Measurements from ENCODE around the gene TXNRD1. TPM values are rescaled to one million over a fixed set of nuclear protein-coding genes. Genes with fewer than 3 reads are reported as not detected.
"Not testable (repeated sequence)": the region's sequence is repeated elsewhere in the genome, so short reads cannot be mapped to it uniquely, and the experiment has no call there.

TXNRD1 gene
- polyA plus RNA-seq, 3 donors: 50.2 to 69.5 (median 63.3) TPM

DNA sequence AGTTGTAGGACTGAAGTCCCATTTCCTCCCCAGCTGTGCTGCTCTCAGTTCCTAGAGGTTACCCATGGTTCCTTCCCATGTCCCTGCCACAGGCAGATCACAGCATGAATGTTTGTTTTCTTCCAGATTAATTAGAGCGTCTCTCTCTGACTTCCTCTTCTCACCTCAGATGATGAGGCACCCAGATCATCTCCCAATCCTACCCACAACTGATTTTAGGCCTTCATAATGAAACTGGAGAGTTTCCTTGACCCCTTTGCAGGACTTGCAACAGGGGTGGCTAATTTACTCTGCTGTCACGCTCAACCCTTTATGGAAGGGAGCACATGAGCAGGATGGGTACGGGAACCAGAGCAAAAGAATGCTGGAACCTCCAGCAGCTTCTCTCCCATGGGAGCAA is 32.1 kb upstream of the TXNRD1 start:
- no peak for DNase-seq (ENCODE audit: extremely low read depth in 1 of 11, low read depth in 9 of 11, low spot score in 4 of 11)

DNA sequence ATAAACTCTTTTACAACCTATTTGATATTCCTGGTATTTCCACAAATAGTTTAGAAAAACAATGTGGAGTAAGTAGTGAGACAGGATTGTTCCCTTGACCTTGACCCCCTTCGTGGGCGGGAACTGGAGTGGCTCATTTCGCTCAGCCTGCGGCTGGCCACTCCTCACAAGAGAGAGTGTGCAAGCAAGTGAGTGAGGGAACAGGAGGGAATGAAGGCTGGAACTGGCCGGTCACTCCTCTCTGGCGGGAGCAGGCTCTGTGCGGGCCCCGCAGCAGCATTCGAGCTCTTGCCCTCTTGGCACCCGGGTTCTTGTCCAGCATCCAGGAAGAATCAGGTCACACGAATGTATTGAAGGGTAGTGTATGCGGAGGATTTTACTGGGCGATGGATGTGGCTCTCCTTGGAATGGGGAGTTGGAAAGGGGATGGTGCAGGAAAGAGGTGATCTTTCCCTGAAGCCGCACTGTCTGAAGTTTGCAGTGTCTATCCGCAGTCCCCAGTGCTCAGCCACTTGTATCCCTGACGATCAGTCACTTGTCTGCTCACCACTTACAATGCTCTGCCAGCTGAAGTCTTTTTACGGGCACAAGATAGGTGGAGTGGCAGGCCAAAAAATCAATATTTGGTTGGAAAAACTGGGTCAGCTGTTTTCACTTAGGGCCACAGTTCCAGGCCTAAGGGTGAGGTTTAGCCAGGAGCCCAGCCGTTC is 28.0 kb upstream of the TXNRD1 start:
- no peak for DNase-seq (ENCODE audit: extremely low read depth in 1 of 11, low read depth in 9 of 11, low spot score in 4 of 11)

DNA sequence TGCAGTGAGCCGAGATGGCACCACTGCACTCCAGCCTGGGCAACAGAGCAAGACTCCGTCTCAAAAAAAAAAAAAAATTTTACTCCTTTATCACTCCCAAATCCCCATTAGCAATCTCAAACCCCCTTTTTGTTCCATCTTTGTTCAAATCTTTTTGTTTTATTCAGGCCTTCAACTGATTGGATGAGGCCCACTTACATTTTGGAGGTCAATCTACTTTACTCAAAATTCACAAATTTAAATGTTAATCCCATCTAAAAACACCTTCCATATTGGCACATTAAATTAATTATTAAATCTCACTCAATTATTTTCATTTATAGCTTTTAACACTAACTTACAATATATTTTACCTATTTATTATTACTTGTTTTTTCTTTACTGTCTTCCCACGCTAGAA is 27.0 kb upstream of the TXNRD1 start:
- no peak for DNase-seq (ENCODE audit: extremely low read depth in 1 of 11, low read depth in 9 of 11, low spot score in 4 of 11)

DNA sequence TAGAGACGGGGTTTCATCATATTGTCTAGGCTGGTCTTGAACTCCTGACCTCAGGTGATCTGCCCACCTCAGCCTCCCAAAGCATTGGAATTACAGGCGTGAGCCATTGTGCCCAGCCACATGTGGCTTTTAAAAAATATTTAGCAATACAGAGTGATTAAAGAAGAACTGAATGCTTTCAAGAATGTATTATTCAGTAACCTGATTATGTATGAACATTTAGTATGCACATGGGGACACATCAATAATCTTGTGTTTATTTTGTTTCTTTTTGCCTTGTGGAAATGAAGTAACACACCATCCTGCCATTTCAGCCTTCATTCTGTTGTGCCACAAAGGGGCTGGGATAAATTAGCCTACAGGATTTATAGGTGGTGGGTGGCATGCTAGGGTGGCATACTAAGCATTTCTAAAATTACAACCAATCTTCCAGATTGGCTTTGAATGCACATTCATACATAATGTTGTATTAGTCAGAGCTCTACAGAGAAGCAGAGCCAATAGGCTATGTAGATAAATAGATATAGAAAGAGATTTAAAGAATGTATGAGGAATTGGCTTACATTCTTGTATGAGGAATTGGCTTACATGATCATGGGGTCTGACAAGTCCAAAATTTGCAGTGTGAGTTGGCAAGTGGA is 25.5 kb upstream of the TXNRD1 start:
- no peak for DNase-seq (ENCODE audit: extremely low read depth in 1 of 11, low read depth in 9 of 11, low spot score in 4 of 11)

DNA sequence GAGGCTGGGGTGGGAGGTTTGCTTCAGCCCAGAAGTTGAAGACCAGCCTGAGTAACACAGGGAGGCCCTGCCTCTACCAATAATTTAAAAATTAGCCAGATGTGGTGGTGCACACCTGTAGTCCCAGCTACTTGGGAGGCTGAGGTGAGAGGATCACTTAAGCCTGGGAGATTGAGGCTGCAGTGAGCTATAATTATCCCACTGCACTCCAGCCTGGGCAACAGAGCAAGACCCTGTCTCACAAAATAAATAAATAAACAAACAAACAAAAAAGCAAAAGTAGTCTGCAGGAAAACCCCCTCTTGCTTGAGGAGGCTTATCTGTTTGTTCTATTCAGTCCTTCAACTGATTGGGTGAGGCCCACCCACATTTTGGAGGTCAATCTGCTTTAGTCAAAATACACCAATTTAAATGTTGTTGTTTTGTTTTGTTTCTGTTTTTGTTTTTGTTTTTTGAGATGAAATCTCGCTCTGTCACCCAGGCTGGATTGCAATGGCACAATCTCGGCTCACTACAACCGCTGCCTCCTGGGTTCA is 24.9 kb upstream of the TXNRD1 start:
- no peak for DNase-seq (ENCODE audit: extremely low read depth in 1 of 11, low read depth in 9 of 11, low spot score in 4 of 11)

DNA sequence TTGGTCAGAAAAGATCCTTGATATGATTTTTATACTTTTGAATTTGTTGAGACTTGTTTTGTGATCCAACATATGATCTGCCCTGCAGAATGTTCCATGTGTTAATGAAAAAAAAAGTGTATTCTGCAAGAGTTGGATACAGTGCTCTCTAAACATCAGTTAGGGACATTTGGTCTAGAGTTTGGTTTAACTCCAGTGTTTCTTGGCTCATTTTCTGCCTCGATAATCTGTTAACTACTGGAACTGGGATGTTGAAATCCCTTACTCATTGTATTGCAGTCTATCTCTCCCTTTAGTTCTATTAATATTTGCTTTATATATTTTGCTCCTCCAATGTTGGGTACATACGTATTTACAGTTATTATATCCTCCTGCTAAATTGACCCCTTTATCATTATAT is 18.3 kb upstream of the TXNRD1 start:
- no peak for DNase-seq (ENCODE audit: extremely low read depth in 1 of 11, low read depth in 9 of 11, low spot score in 4 of 11)

DNA sequence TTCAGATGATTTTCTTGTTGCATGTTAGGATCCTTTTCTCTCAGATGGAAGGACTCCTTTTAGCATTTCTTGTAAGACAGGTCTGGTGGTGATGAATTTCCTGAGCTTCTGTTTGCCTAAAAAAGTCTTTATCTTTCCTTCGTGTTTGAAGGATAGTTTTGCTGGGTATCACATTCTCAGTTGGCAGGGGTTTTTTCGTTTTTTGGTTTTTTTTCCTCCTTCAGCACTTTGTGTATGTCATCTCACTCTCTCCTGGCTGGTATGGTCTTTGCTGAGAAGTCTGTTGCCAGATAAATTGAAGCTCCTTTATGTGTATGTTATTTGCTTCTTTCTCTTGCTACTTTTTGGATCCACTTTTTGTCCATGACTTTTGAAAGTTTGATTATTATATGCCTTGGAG is 15.6 kb upstream of the TXNRD1 start:
- DNase-seq (ENCODE audit: extremely low read depth in 1 of 11, low read depth in 9 of 11, low spot score in 4 of 11): no peak

DNA sequence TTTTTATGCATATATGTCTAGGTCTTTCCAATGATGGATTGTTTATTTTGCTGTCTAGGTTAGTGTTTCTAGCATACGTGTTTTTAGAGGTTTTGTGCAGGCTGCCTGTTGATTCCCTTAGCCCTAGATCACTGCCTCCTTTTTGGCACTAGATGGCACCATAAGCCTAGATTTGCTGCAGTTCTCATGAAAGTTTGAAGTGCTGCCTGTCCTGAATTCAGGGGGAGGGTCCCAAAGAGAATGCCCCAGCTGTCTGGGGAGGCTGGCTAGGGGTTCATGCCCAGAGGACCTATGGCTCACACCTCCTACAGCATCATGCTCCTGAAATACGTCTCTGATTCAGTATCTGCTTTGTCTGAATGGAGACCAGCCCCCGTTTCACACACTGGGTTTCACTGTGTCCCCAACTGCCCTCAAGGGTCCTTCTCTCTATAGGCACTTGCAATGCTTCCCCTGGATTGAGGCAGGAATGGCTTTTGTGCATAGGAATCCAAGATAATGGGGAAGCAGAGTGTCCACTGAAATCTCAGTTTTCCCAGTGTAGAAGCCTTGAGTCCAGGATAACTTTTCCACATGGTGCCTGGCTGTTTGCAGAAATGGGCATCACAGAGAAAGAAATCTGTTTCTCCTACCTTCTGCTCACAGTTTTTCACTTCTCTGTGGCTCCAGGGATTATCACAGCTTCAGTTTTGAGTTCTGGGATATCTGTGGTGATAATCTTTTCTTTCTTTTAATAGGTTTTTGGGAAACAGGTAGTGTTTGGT is 14.2 kb upstream of the TXNRD1 start:
- peak in 3 of 11 donors; percentile 31 to 44 (median 39) for DNase-seq (ENCODE audit: extremely low read depth in 1 of 11, low read depth in 9 of 11, low spot score in 4 of 11)

DNA sequence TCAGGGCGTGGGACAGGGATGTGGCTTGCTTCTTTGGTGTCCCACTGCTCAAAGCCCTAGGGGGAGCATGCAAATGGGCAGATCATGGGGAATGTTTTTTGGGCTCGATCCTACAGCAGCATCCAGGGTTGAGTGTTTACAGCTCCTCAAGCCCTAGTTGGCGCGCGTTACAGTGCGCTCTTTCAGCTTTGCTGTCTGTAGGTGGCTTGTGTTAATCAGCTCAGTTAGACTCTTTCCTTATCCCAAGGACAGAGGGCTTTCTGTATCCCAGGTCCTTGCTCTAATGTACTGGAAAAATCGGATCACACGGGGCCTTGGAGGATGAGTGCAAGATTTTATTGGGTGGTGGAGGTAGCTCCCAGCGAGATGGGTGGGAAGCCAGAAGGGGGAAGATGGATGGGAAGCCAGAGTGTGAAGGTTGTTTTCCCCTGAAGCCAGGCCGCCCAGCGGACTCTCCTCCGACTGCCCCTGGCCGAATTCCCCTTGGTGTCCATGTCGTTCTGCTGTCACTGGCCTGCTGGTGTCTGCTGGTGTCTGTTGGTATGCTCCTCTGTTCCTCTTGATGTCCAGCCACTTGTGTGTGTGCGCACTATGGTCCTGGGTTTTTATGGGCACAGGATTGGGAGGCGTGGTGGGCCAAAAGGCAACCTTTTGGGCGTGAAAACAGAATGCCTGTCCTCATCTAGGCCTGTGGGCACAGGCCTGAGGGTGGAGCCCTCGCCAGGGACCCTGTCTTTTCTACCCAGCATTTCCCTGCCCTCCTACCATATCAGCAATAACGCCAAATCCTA is 10.7 kb upstream of the TXNRD1 start:
- no peak for DNase-seq (ENCODE audit: extremely low read depth in 1 of 11, low read depth in 9 of 11, low spot score in 4 of 11)

DNA sequence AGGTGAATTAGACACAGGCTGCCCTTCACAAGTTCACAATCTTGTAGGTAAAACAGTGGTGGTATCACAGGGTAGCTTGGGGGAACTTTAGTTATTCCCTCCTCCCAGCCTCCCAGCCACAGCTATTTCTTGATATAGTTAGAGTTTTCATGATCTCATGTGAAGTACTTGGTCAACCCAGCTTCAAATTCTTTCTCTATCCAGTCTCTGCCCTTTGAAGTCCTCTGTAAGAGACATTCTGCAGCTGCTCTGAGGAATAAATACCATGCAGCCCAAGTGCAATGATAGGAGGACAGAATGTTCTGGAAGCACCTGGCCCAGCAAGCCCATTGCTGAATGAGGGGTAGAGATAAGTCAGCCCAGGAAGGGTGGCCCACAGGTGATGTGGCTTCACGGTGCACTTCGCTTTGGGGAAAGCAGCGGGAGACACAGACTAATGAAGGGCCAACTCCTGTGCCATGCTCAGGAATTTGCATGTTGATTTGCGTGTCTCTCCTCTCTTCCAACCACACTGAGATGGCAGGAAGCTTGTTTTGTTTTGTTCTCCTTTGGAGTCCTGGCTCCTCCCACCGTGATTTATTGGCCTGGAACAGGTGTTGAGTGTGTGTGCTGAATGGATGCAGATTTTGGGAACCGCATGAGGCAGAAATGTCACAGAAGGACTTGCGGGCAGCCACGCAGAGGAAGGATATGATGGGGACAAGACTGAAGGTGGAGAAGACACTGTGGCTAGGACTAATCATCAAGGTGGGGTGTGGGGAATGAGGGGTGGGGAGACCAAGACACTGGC is 8.0 kb upstream of the TXNRD1 start:
- no peak for DNase-seq (ENCODE audit: extremely low read depth in 1 of 11, low read depth in 9 of 11, low spot score in 4 of 11)

DNA sequence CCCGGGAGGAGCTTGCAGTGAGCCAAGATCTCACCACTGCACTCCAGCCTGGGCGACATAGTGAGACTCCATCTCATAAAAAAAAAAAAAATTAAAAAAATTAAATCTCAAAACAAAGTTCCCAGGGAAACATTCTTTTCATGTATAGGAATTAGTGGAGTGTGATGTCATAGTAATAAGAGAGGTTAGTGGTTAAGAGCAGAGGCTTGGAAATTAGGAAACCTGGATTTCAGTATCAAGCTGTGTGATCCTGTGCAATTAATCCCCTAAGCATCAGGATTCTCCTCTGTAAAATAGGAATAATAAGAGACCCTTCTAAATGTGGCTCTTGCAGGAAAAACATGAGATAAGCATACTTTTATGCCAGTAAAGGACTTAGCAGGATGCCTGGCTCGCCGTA is 3.1 kb upstream of the TXNRD1 start:
- DNase-seq (ENCODE audit: extremely low read depth in 1 of 11, low read depth in 9 of 11, low spot score in 4 of 11): no peak

DNA sequence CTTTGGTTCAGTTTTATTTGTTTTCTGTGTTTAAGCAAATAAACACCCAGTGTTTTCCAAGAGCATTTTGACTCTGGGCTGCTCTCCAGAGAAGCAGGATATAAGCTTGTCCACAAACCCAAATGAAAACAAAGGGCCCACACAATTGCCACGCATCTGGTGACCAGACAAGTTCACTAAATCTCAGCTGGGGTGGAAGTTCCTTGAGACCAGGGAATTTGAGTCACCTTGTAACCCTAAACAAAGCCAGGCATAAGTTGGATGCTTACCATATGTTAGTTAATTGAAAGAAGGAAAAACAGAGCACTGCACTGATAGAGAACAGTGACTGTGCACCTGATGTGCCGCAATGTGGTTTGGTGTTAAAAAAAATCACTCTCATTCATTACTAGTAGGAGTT is 1.6 kb upstream of the TXNRD1 start:
- DNase-seq (ENCODE audit: extremely low read depth in 1 of 11, low read depth in 9 of 11, low spot score in 4 of 11): no peak

DNA sequence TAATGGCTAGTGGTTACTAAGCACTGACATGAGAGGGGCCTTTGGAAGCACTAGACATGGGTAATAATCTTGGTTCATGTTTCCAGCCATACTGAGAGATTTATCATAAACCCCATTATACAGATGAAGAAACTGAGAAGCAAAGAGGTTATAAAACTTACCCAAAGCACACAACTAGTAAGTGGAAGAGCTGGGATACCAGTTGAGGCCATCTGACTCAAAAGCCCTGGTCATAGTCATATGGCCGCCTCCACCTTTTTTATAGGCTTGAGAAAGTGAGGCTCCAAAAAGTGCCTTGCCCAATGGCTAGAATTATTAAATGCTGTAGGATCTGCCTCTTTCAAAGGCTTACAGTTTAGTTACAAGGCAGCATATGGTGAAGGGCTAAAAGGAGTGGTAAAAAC is 944 bp downstream of the TXNRD1 start:
- DNase-seq (ENCODE audit: extremely low read depth in 1 of 11, low read depth in 9 of 11, low spot score in 4 of 11): no peak

DNA sequence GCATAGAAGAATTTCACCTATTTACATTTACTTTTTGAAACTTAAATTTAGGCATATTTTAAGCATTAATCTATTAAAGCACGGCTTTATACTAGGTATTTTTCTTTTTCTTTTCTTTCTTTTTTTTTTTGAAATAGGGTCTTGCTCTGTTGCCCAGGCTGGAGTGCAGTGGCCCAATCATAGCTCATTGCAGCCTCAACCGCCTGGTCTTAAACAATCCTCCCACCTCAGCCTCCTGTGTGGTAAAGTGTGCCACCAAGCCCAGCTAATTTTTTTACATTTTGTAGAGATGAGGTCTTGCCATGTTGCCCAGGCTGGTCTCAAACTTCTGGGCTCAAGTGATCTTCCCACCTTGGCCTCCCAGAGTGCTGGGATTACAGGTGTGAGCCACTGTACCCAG is 2.9 kb downstream of the TXNRD1 start:
- DNase-seq (ENCODE audit: extremely low read depth in 1 of 11, low read depth in 9 of 11, low spot score in 4 of 11): not testable (repeated sequence)

DNA sequence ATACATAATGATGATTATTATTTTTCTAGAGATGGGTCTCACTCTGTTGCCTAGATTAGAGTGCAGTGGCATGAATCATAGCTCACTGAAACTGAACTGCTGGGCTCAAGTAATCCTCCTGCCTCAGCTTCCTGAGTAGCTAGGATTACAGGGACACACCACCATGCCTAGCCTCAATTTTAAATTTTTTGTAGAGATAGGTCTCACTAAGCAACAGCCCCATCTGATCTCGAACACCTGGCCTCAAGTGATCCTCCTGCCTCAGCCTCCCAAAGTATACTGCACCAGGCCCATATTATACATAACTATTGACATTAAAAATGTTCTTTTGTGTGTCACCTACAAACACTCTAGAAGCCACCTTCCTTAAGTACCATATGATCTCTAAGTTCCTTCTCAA is 3.4 kb downstream of the TXNRD1 start:
- no peak for DNase-seq (ENCODE audit: extremely low read depth in 1 of 11, low read depth in 9 of 11, low spot score in 4 of 11)

DNA sequence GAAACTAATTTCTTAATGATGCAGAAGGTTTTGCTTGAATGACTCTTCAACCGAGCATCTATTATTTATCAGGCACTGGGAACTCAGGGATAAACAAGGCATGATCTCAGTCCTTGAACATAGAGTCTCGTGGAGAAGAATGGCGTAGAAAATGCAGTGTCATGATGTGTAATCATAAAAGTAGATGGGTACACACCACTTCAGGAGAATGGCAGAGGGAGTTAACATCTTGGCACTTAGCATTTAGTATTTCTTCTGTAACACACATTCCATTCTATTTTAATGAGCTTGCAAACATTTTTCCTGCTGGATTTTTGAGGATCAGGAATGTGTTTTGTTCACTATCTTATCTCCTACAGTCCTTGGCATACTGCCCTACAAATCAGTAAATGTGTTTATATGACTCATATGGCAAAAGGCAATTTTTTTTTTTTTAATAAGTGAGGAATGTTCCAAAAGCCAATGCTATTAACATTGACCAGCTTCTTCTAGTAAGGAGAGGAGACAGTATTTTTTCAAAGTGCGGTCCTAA is 3.8 kb downstream of the TXNRD1 start:
- DNase-seq (ENCODE audit: extremely low read depth in 1 of 11, low read depth in 9 of 11, low spot score in 4 of 11): peak in 1 of 11 donors; percentile 32

DNA sequence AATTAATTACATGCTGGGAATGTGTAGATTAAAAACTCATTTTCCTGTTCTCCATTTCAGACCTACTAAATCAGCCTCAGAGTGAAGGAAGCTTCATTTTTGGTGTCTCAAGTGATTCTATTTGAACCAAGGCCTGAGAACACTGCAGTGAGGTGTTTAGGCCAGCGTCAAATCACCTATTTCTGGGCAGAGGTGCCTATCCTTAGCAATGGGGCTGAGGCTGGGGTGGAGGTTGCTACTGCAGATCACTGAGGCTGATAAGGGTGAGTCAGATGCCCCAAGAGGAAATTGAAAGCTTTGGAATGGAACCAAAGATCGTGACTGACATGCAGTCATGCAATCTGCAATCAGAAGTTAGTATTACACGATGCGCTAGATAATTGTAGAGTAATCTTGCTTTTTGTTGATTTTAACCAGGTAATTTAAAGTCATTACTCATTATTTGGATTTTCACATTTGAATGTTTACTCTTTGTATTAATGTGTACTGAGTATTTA is 4.4 kb downstream of the TXNRD1 start:
- DNase-seq (ENCODE audit: extremely low read depth in 1 of 11, low read depth in 9 of 11, low spot score in 4 of 11): no peak

DNA sequence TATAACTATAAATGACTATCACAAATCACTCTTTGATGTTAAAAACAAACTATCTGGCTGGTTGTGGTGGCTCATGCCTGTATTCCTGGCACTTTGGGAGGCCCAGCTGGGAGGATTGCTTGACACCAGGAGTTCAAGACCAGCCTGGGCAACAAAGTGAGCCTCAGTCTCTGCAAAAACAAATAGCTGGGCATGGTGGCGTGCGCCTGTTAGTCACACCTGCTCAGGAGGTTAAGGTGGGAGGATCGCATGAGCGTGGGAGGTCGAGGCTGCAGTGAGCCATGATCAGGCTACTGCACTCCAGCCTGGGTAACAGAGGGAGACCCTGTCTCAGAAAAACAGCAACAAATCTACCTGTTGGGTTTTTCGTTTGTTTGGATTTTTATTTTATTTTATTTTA is 5.4 kb downstream of the TXNRD1 start:
- DNase-seq (ENCODE audit: extremely low read depth in 1 of 11, low read depth in 9 of 11, low spot score in 4 of 11): no peak

Measured in renal cortex interstitium (tissue), 11 donors.